Astrocyte of the spinal cord (primary cell): ENCODE measurements around the gene UTF1.

Experiments used
- DNase-seq: peaks from one replicate; pipeline ENCODE4 v3.0.0; 2011; ENCODE audit warnings: low read depth, low spot score
- H3K4me3 ChIP-seq: 2 replicates; pipeline ENCODE4 v1.5.1; 2011; ENCODE audit warnings: low read depth, mild to moderate bottlenecking, low read length, moderate library complexity
- in situ Hi-C: cut with HindIII; loops from 2 replicates; pipeline ENCODE4 v1.10.0; 2017; ENCODE audit warnings: low sequenced_read_pairs
- TF ChIP-seq, protein P1 (sequence below): IDR thresholded peaks from 2 replicates; pipeline ENCODE4 v1.5.1; 2012; ENCODE audit warnings: low read depth, mild to moderate bottlenecking, low read length, inconsistent platforms

The UTF1 gene

DNA sequence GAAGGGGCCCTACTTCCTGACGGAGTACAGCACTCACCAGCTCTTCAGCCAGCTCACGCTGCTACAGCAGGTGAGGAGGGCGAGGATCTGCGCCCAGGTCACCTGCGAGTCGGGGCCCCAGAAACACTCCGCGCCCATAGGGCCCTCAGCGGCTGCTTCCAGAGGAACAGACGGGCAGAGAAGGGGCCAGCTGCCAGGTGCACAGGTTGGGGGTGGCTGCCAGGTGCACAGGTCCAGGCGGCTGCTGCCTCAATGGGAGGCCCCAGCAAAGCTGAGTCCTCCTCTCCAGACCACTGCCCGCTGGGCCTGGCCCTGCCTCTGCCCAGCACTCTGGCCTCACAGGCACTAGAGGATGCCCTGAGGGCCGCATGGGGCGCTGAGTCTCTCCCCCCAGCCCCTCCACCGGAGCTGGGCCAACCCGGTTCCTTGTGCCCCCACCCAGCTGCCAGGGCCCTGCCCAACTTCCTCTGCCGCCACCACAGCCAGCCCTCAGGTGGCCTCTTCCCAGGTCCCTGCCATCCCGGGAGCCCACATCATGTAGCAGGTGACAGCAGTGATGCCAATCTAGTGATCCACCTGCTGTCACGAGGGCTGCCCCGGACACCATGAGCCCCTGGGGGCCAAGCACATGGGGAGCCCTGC, 17.0 kb upstream of the UTF1 start:
- in situ Hi-C loops = no loop called here
- no peak for DNase-seq

DNA sequence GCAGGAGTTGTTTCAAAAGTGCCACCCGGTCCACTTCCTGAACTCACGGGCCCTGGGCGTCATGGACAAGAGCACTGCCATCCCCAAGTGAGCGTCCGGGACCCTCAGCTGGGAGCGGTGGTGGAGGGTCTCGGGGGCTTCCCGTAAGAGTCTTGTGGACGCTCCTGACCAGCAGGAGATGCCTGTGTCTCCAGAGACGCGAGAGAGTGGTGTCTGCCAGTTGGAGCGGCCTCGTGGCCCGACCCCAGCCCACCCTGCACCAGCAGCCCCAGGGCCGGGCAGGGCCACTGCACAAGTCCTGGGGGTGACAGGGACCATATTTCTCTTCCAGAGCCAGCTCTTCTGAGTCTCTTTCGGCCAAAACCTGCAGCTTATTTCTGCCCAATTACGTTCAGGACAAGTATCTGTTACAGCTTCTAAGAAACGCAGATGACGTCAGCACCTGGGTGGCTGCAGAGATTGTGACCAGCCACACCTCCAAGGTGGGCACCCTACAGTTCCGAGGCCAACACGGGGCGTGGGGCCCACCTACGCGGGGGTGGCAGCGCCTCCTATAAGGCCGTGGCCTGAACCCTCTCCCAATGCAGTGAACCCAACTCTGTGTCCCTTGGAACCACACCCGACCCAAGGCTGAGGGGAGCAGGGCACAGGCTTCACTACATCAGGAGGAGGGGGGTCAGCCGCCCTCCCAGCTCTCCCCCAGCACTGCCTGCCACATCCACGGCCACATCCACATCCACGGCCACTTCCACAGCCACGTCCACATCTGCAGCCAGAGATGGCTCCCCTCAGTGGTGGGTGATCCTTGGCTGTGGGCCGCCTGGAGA, 16.2 kb upstream of the UTF1 start:
- TF ChIP-seq, protein P1, sequence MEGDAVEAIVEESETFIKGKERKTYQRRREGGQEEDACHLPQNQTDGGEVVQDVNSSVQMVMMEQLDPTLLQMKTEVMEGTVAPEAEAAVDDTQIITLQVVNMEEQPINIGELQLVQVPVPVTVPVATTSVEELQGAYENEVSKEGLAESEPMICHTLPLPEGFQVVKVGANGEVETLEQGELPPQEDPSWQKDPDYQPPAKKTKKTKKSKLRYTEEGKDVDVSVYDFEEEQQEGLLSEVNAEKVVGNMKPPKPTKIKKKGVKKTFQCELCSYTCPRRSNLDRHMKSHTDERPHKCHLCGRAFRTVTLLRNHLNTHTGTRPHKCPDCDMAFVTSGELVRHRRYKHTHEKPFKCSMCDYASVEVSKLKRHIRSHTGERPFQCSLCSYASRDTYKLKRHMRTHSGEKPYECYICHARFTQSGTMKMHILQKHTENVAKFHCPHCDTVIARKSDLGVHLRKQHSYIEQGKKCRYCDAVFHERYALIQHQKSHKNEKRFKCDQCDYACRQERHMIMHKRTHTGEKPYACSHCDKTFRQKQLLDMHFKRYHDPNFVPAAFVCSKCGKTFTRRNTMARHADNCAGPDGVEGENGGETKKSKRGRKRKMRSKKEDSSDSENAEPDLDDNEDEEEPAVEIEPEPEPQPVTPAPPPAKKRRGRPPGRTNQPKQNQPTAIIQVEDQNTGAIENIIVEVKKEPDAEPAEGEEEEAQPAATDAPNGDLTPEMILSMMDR = no peak
- in situ Hi-C loops = no loop called here
- DNase-seq = no peak
- H3K4me3 ChIP-seq = no peak overlapping the region

More for the DNA sequence above, 17.0 kb upstream of the UTF1 start:
- TF ChIP-seq, protein P1 = no peak
- no peak overlapping the region for H3K4me3 ChIP-seq

DNA sequence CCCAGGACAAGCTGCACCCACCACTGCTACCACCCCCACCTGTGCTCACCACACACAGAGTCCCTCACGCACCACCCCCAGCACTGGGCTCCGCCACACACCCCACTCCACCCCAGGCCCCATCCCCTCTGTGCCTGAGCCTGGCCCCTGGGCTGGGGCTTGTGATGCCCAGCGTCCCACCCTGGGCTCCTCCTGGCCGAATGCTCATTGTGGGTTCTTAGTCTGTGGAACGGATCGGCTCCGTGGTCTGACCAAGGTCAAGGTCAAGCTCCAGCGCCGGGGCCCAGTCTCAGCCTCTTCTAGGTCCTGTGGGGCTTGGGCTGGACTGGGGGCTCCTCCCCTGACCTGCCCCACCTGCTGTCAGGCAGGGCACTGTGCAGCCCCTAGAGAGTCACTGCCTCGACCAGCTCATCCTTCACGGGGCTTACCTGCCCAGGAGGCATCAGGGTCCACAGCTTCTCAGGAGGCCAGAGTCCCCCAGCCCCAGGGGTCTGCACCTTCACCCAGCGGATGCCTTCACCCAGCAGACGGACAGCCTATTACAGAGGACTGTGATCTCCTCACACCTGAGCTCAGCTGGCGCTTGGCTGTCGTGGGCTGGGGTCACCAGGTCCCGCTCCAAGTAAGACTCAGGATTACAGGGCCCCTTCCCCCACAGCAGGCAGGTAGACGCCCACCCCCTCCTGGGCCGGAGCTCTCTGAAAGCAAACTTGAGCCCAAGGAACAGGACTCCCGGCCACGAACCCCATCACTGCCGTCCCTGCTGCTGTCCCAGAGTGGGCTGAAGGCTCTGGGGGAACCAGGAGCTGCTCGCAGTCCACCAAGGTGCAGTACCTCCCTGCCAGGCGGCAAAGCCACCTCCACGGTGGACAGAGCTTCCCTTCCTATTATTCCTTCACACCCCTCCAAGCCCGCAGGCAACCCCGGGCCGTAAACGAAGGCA, 15.3 kb upstream of the UTF1 start:
- TF ChIP-seq, protein P1 = no peak
- in situ Hi-C loops = no loop called here
- H3K4me3 ChIP-seq = no peak overlapping the region
- DNase-seq = no peak

DNA sequence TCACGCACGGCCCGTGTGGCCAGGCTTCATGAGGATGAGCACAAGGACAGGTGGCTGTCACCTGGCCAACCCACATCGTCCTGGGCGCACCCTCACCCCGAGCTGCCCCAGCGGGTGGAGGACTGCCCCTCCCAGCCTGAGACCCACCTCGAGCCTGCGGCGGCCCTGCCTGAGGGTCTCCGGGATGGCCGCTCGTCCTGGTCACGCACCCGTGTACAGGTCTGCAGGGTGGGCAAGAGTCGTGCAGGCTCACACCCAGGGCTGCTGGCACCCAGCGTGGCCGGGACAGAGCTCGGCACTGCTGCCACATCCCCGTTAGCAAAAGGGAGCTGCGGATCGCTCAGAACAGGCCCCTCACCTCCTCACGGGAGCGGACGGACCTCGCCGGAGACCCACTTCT, 14.4 kb upstream of the UTF1 start:
- TF ChIP-seq, protein P1 = no peak
- no peak overlapping the region for H3K4me3 ChIP-seq
- DNase-seq = no peak
- in situ Hi-C loops = no loop called here

DNA sequence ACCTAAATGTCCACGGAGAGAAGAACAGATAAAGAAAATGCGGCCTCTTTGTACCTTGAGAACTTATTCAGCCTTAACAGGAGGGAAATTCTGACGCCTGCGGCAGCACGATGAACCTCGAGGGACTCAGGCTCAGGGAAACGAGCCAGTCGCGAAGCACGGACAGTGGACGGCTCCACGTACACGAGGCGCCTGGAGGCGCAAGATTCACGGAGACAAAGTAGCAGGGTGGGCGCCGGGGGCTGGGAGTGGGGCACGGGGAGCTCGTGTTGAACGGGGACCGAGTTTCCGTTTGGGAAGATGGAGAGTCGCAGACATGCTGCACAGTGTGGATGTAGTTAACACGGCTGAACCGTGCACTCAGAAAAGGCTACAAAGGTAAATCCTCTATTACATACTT, 13.2 kb upstream of the UTF1 start:
- in situ Hi-C loops = no loop called here

More for the DNA sequence above, 13.2 kb upstream of the UTF1 start:
- TF ChIP-seq, protein P1 = no peak
- H3K4me3 ChIP-seq = no peak overlapping the region
- no peak for DNase-seq
